Activated T-helper 9 cell treated with anti-CD3 and anti-CD28 coated beads, Interleukin-2, amount 50 U/mL, for 16 hours (primary cell): ENCODE data around the gene STAC2.
A peak's percentile ranks its signal among the peaks of the same experiment; 100 is the strongest.

ENCODE experiments used
- DNase-seq: peaks from one replicate; pipeline ENCODE4 v3.0.0-alpha.2; 2020; ENCODE audit warnings: low read depth

Gene STAC2

GRCh38 chr17:39209317-39210092 lies 16.2 kb downstream of the STAC2 start:
- peak; percentile 66 for DNase-seq

GRCh38 chr17:39208893-39209292 lies 16.9 kb downstream of the STAC2 start:
- DNase-seq = no peak

DNA sequence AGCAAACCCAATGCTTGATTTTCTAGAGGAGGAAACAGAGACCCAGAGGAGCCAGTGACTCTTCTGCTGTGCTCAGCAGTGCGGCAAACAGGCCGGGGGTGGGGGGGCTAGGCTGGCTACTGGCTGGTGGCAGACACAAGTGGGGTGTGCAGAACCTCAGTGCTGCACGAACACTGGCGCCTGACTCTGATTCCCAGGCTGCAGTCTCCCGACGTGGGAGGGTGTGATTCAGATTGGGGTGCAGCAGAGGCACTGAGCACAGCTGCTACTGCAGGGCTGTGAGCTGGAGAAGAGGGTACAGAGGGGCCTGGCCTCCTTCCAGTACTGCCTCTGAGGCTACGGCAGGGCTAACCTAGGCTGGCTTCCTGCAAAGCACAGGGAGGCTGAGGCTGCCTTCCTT lies 17.6 kb downstream of the STAC2 start:
- DNase-seq = no peak

GRCh38 chr17:39205112-39205526 lies 20.6 kb downstream of the STAC2 start:
- no peak for DNase-seq

GRCh38 chr17:39204245-39204644 lies 21.5 kb downstream of the STAC2 start:
- no peak for DNase-seq

DNA sequence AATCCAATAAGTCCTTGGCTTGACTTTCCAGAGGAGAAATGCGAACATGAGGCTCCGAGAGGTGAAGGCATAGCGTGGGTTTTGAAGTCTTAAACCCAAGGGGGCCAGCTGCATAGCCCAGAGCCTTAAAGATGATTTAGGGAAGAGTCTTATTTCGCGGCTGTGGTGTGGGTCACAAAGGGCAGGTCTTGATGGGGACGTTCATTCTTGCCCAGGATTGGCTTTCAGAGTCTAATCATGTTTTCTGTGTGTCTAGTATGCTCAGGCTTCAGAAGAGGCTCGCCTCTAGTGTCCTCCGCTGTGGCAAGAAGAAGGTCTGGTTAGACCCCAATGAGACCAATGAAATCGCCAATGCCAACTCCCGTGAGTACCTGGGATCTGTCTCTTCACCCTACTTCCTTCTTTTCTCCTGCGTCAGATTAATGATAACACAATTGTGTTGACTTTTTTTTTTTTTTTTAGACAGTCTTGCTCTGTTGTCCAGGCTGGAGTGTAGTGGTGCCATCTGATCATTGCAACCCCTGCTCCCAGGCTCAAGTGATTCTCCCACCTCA lies 24.7 kb downstream of the STAC2 start:
- DNase-seq = no peak

- DNase-seq = peak; percentile 70
These were observed 25.5 kb downstream of the STAC2 start, which contains the start of gene RPL19 for GRCh38 chr17:39200070-39200879. Gene RPL19 (plus strand): TSS chr17:39200283. CDS start chr17:39200345, 62 bp downstream.

DNA sequence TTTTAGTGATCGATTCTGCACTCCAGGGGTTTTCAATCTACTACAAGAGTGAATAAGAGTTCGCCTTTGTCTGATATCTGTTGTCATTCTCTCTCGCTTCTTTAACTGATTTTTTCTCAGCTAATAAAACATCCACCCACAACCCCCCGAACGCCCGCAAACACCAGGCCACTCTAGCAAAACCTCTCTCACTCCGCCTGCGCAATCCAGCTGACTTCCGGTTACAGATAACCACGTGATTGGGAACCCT lies 26.0 kb downstream of the STAC2 start:
- peak; percentile 79 for DNase-seq

- DNase-seq = no peak
These were observed 27.6 kb downstream of the STAC2 start for GRCh38 chr17:39198186-39198566.

- DNase-seq = peak; percentile 56
These were observed 28.2 kb downstream of the STAC2 start, which contains the start of gene CACNB1 for GRCh38 chr17:39197380-39198185. Gene CACNB1 (minus strand): TSS chr17:39197669. CDS start chr17:39197495, 174 bp downstream.

DNA sequence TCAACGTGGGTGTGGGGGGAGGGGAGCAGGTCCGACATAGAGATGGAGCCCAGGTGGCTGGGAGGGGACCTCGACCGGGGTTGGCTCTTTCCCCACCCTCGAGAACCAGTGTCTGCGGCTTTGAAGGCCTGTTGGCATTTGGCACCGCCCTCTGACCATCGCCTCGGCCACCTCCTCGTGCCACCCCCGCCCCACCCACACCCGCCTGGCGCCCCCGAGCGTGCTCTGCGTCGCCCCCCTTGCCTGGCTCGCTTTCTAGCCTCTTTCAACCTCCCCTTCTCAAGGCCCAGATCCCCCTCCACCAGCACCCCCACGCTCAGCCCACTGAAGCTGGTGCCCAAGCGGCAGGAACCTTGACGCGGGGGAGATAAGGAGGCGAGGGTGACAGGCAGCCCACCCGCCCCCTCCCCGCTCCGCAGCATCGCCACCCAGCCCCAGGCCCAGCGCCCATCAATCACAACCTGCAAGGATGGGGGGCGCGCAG lies 28.9 kb downstream of the STAC2 start:
- DNase-seq = no peak

DNA sequence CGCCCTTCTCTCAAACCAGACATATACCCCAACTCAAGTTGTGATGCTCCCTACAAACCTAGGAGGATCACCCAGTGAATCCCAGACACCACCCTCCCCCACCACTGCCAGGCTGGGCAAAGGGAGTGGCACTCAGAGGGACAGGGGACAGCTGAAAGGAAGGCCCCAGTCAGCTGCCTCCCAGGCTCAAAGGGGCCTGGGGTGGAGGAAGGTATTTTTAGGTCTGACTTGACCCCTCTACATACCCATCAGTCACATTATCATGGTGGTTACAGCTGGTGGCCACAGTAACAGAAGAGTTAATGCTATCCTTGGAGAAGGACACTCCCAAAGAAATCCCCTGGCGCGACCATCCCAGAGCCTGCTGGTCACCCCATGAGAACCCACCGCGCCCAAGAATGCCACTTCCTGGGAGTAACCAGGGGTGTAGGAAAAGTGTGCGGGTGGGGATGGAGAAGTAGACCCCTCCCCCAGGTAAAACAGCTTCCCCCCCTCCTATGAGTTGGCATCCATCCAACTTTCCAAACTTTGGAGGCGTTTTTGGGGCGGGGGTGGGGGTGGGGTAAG lies 29.4 kb downstream of the STAC2 start:
- DNase-seq = no peak

GRCh38 chr17:39195568-39196160 lies 30.1 kb downstream of the STAC2 start:
- no peak for DNase-seq

- DNase-seq = no peak
These were observed 30.7 kb downstream of the STAC2 start for GRCh38 chr17:39194985-39195524.

DNA sequence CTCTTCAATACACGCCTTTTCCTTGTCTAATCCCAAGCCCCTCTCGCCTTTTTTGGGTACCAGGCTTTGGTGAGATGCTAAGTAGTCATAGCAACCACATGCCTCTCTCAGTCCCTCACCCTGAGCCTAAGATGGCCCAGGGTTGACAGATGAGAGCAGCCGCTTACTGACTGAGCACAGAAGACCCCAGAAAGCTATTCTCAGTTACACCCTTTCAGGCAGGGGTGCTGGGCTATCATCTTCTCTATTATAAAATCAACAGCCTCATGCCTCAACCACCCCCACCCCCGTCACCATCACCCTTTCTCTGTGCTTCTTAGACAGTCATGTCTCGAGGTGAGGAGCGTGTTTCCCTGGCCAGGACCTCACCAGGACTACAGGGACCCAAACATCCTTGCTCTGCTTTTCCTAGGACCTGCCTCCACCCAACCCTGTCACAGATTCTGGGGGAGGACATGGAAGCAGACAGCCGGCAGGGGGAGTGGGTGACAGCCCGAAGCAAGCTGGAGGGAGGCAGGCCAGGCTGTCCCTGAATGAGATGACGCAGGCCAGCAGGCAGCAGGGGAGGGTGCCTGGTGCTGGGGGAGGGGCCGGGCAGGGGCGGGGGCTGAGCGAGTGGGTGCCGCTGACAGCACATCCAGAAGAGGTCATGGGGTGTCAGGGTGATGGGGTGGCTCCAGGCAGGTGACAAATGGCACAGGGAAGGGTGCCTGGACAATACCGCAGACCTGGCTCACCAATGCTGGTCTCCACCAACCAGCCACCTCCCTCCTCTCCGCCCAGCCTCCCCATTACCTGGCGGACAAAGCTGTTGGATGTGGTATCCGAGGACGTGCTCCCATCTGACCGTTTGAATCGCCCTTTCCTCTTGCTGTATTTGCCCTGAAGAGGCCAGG lies 31.4 kb downstream of the STAC2 start:
- no peak for DNase-seq

GRCh38 chr17:39193346-39193745 lies 32.4 kb downstream of the STAC2 start:
- DNase-seq = no peak

- no peak for DNase-seq
These were observed 32.8 kb downstream of the STAC2 start for GRCh38 chr17:39192901-39193300.

- no peak for DNase-seq
These were observed 33.8 kb downstream of the STAC2 start for GRCh38 chr17:39191750-39192510.

DNA sequence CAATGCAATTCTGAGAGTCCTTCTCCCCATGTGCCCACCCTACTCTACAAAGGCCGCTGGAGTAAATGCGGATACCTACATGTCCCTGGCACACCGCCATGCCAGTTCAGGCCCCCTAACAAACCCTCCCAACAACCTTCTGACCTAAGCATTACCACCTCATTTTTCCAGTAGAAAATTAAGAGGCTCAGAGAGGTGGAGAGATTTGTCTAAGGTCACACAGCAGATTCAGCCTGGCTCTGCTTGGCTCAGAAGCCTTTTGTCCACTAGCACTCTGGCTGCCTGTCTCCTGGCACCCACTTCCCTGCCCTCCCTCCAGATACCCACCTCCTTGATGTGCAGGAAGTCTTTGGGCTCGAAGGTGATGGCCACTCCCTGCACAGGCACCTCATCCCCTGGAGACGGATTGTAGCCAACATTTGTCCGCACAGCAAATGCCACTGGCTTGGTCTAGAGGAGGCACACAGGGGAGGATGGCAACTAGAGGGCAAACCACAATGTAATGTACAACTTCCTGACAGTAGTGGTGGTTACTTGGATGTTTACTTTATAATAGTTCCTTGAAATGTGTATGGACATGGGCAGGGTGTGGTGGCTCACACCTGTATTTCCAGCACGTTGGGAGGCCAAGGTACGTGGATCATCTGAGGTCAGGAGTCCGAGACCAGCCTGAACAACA lies 38.5 kb downstream of the STAC2 start:
- DNase-seq = no peak
